ENCODE results near the gene SLC38A10. TPM values are rescaled to one million over a fixed set of nuclear protein-coding genes. Genes with fewer than 3 reads are reported as not detected.

SLC38A10 gene
- total RNA-seq, 3 donors from 2014 or later (not counting 1 experiment from before 2014, with no cell fraction given), result 72.2 to 104 (median 90.5) TPM

GRCh38 chr17:81315129-81315884 lies 20.2 kb upstream of the SLC38A10 start:
- no peak for DNase-seq
- H3K4me1 ChIP-seq (ENCODE audit: control insufficient read depth, insufficient read depth, low read length), result peaks cover 2% of the 10 kb centered on the region
- H3K9me3 Mint-ChIP-seq, result no peaks in the 10 kb centered on the region
- H3K4me3 Mint-ChIP-seq, result no peak overlapping the region
- no peaks in the 10 kb centered on the region for H3K27me3 ChIP-seq (ENCODE audit: control insufficient read depth, insufficient read depth, low read length)
- no peaks in the 10 kb centered on the region for H3K4me1 Mint-ChIP-seq
- ATAC-seq, result no peak
- H3K27ac Mint-ChIP-seq, result no peak overlapping the region
- no peak overlapping the region for H3K27ac ChIP-seq (ENCODE audit: low read length)
- intact Hi-C loops (cut with micrococcal nuclease), result no loop called here
- no peaks in the 10 kb centered on the region for H3K36me3 ChIP-seq (ENCODE audit: control insufficient read depth, insufficient read depth, low read length)
- no peak for TF ChIP-seq CTCF (IDR thresholded peaks at IDR 0.05)
- H3K4me3 ChIP-seq (ENCODE audit: low read length), result no peak overlapping the region
- H3K27me3 Mint-ChIP-seq (ENCODE audit: low read depth in 2 of 2), result peaks cover 0 to 2% of the 10 kb centered on the region in 2 donors
- no peaks in the 10 kb centered on the region for H3K9me3 ChIP-seq (ENCODE audit: control insufficient read depth, insufficient read depth, low read length)
- no peaks in the 10 kb centered on the region for H3K36me3 Mint-ChIP-seq
- WGBS (ENCODE audit: insufficient coverage), result 84% methylated on average over 19 of the region's 19 CpGs

- 89% methylated on average over 20 of the region's 21 CpGs for WGBS (ENCODE audit: insufficient coverage)
- H3K4me1 Mint-ChIP-seq, result peaks cover under 1% of the 10 kb centered on the region in 2 donors
- H3K27me3 ChIP-seq (ENCODE audit: control insufficient read depth, insufficient read depth, low read length), result no peaks in the 10 kb centered on the region
These were observed 19.4 kb upstream of the SLC38A10 start for GRCh38 chr17:81314398-81315081.

GRCh38 chr17:81313776-81314397 lies 18.8 kb upstream of the SLC38A10 start:
- Histone ChIP-seq H3K27me3 (ENCODE audit: control insufficient read depth, insufficient read depth, low read length) (no peaks in the 10 kb centered on the region), H3K4me1 (ENCODE audit: control insufficient read depth, insufficient read depth, low read length) (peaks cover 16% of the 10 kb centered on the region), H3K36me3 (ENCODE audit: control insufficient read depth, insufficient read depth, low read length) (no peaks in the 10 kb centered on the region), H3K9me3 (ENCODE audit: control insufficient read depth, insufficient read depth, low read length) (no peaks in the 10 kb centered on the region), H3K4me3 (ENCODE audit: low read length) (no peak overlapping the region), H3K27ac (ENCODE audit: low read length) (no peak overlapping the region)
- ATAC-seq, result no peak
- no peak for DNase-seq
- Mint-ChIP-seq H3K27ac (no peak overlapping the region), H3K27me3 (ENCODE audit: low read depth in 2 of 2) (peaks cover 0 to 7% of the 10 kb centered on the region in 2 donors), H3K4me1 (peaks cover 6 to 7% of the 10 kb centered on the region in 2 donors), H3K36me3 (no peaks in the 10 kb centered on the region), H3K9me3 (no peaks in the 10 kb centered on the region), H3K4me3 (no peak overlapping the region)
- TF ChIP-seq CTCF (IDR thresholded peaks at IDR 0.05), result no peak
- intact Hi-C loops (cut with micrococcal nuclease), result no loop called here
- WGBS (ENCODE audit: insufficient coverage), result 68% methylated on average over 15 of the region's 17 CpGs

More at GRCh38 chr17:81314398-81315081, 19.4 kb upstream of the SLC38A10 start:
- no peak overlapping the region for H3K27ac ChIP-seq (ENCODE audit: low read length)
- DNase-seq, result no peak
- Mint-ChIP-seq H3K9me3 (no peaks in the 10 kb centered on the region), H3K4me3 (no peak overlapping the region), H3K27me3 (ENCODE audit: low read depth in 2 of 2) (peaks cover 0 to 2% of the 10 kb centered on the region in 2 donors), H3K36me3 (no peaks in the 10 kb centered on the region), H3K27ac (no peak overlapping the region)
- no peak for ATAC-seq
- no peaks in the 10 kb centered on the region for H3K36me3 ChIP-seq (ENCODE audit: control insufficient read depth, insufficient read depth, low read length)
- no peak for TF ChIP-seq CTCF (IDR thresholded peaks at IDR 0.05)
- H3K9me3 ChIP-seq (ENCODE audit: control insufficient read depth, insufficient read depth, low read length), result no peaks in the 10 kb centered on the region
- intact Hi-C loops (cut with micrococcal nuclease), result no loop called here
- H3K4me3 ChIP-seq (ENCODE audit: low read length), result no peak overlapping the region
- peaks cover 9% of the 10 kb centered on the region for H3K4me1 ChIP-seq (ENCODE audit: control insufficient read depth, insufficient read depth, low read length)

Measured in natural killer cell (primary cell).